GM15510 (cell line): ENCODE results near the gene STAT4.

Experiments
- POLR2A ChIP-seq: IDR thresholded peaks from 3 replicates; pipeline ENCODE4 v1.6.1; 2011; ENCODE audit warnings: borderline replicate concordance; ENCODE audit not compliant: insufficient read length; ENCODE audit errors: extremely low read depth

STAT4 gene, protein sequence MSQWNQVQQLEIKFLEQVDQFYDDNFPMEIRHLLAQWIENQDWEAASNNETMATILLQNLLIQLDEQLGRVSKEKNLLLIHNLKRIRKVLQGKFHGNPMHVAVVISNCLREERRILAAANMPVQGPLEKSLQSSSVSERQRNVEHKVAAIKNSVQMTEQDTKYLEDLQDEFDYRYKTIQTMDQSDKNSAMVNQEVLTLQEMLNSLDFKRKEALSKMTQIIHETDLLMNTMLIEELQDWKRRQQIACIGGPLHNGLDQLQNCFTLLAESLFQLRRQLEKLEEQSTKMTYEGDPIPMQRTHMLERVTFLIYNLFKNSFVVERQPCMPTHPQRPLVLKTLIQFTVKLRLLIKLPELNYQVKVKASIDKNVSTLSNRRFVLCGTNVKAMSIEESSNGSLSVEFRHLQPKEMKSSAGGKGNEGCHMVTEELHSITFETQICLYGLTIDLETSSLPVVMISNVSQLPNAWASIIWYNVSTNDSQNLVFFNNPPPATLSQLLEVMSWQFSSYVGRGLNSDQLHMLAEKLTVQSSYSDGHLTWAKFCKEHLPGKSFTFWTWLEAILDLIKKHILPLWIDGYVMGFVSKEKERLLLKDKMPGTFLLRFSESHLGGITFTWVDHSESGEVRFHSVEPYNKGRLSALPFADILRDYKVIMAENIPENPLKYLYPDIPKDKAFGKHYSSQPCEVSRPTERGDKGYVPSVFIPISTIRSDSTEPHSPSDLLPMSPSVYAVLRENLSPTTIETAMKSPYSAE

DNA sequence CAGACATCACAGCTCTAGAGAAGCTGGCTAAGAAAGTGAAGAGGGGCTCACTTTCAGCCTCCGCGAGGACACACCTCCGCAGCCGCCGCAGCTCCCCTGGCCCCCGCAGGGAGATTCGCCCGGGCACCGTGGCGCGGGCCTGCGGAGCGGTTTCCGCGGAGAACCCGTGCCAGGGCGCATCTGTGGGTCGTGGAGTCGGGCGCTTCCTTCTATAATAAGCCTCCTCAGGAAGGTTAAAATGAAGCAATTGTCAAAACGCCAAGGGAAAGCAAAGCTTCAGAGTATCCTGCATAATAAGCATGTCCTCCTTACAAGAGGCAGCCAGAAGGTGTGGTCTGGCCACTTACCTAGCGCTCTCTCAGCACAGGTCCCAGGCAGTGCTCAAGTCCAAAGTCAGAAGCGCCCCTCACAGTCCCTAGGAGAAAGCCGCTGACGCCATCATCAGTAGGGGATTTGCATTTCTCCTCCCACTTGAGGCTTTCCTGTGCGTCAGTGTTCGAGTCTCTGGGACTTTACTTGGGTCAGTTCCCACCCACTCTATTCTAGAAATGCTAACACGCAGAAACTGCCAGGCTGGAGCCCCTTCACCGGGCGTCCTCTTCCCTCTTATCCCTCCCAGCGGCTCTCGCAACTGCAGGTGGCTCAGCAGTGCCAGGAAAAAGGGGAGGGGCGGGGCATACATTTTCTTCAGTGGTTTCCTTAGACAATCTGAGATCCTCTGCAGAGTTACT, at the start of gene STAT4:
Gene STAT4 (minus strand): TSS at position 395 of the 731 bp plus-strand sequence. CDS start 2,791 bp downstream, outside the sequence.
- peak; percentile 50 for TF ChIP-seq POLR2A

DNA sequence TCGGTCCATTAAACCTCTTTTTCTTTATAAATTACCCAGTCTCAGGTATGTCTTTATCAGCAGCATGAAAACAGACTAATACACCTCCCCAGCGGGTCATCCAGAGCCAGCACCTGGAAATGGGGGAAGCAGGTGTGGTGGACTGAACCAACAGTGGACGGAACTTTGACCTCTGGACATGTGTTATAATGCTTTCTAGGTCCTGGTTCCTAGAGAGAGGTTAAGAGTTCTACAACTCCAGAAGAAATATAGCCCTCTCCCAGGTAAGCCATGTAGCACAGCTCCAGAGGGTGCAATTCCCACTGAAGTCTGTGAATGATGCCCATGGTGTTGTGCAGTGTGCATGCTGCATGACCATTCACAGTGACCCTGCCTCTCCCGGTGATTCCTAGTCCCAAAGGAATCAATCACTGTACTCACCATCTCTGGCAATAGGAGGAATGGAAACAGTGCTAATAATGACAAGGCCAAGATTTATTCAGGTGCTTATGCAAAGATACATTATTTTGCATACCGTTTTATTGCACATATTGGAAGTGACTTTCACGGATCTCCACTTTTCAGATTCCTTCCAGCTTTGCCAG, 49.2 kb upstream of the STAT4 start:
- TF ChIP-seq POLR2A, result no peak

DNA sequence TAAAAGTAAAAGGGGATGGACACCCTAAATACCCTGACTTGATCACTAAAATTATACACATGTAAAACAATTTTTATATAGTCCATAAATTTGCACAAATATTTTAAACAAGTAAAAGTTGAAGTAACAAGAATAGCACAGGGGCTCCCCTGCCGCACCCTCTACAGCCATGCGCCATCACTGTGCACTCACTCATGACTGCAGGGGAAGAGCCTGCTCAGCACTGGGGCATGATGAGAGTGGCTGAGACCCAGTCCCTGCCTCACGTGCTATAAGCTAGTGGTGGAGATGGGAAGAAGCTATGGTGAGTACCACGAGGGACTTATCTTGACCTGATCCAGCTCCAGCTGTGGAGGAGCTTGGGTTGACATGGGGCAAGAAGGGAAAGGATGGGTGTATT, 47.5 kb upstream of the STAT4 start:
- no peak for TF ChIP-seq POLR2A

DNA sequence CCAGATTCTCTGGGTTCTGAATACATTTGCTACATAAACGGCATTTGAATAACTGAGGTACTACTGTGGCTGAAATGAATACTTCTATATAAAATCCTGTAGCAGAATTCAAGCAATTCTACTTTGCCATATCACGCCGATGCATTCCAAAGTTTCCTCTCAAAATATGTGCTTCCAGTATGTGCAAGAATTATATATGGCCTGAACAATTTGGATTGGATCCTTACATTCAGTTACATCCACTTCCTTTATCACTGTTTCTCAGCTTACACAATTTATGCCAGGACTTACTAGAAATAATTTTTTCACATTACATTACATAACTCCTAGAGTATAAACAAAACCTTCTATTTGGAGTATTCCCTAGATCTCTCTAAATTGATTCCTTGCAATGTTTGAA, 46.3 kb upstream of the STAT4 start:
- TF ChIP-seq POLR2A, result no peak

DNA sequence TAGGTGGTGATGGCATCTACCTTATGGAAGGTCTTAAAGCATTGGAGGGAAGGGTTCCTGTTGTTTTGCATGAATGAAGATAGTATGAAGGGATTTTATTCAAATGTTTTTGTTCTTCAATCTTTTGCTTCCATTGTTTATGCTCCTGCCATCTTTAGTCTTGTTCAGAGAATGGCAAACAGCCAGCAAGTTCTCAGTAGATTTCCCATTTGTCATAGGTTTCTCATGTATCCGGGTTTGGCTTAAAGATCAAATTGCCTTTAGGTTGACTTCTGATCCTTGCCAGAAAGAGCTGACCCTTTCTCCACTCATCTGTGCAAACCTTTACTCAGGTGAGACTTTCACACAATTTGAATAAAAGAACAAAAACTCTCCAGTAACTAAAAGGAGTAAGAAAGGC, 44.2 kb upstream of the STAT4 start:
- TF ChIP-seq POLR2A, result no peak

DNA sequence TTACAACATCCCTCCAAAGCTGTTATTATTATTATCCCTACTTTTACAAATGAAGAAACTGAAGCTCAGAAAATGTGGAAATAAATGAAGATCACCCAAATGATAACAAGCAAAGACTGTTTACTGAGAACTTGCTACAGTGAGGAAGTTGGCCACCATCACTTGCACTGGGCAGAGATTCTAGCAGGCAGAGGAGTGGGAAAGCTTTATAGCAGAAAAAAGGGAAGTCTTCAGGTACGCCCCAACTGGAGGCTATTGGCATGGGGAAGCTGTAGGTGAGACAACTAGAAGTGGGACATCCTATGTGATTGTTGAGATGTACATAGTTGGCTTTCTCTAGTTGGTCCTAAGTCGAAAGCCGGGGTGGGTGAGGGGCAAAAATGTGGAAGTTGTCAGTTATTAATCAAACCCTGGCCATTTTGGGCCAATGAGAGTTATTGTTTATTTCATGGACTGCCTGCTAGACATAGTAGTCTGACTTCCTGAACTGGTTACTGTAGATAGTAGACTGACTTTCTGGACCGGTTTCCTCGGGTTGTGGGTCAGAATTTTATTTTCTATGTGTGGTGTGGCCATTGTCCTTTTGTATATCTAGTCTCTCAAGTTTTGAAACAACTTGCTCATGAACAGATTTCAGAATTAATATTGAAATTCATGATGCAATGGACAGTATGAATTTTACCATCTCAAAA, 40.2 kb upstream of the STAT4 start:
- no peak for TF ChIP-seq POLR2A

DNA sequence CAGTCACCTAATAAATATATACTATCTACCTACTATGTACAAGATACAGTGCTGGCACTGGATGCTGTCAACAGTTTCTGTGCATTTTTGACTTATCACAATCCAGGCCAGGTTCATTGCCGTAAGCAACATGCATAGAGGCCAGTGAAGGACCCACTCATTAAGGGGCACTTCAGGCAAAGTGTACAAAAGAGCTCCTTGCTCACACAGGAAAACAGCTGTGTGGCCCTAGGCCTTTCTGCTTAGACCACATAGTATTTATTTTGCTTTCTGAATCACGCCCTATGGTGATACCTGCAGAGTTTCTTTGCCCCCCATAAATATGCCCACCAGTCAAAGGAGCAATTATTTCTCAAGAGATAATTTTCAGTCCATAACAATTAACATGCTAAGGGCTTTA, 39.6 kb upstream of the STAT4 start:
- TF ChIP-seq POLR2A, result no peak

DNA sequence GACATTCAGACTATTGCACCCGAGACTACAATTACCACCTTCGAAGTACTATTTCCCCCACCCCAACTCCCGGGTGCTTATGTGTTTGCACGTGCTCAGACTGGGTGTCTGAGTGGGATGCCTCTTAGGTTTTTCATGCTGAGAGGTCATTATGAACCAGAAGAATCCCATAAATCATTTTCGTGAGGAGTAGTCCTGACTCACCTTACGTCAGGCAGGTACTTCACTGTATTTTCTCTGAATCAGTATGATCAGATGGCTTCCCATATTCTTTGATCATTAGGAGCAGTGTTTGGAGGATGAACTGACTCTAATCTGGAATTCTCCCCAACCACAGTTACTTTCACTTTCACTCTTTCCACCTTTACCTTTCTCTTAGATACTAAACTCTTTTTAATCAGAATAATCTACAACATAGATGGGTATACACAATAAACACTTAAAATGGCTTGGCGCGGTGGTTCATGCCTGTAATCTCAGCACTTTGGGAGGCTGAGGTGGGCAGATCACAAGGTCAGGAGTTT, 38.4 kb upstream of the STAT4 start:
- TF ChIP-seq POLR2A, result no peak

DNA sequence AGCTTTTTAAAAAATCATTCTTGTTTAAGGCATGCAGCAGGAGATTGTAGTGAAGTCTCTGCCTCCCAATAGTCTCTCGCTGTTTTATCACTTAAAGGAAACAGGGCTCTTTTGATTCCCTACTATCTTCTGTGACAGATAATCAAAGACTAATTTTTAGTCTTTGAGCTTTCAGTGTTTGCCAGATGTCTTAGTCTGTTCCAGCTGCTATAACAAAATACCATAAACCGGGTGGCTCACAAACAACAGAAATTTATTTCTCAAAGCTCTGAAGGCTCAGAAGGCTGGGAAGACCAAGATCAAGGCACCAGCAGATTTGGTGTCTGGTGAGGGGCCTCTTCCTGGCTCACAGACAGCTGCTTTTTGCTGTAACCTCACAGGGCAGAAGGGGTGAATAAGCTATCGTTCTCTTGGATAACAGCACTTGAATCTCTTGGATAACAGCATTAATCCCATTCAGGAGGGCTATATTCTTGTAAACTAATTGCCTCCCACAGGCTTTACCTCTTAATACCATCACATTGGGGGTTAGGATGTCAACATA, 37.8 kb upstream of the STAT4 start:
- TF ChIP-seq POLR2A, result no peak

DNA sequence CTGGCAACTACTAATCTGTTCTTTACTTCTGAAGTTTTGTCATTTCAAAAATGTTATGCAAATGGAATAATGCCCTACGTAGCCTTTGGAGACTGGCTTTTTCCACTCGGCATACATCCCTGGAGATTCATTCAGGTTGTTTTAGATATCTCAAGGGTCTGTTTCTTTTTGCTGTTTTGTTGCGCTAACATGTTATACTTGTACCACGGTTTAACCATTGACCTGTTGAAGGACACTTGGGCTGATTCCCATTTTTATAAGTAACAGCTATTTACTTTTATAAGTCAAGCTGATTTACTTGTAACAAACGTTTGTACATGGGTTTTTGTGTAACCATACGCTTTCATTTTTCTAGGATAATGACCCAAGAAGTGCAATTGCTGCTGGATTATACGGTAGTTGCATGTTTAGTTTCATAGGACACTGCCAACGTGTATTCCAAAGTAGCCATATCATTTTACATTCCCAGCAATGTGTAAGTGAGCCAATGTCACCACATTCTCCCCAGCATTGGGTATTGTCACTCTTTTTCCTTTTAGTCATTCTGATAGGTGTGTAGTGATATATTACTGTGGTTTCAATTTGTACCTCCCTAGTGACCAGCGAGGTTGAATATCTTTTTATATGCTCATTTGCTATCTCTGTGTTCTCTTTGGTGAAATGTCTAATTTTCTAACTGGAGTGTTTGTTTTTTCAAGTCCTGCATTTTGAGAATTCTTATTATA, 36.5 kb upstream of the STAT4 start:
- no peak for TF ChIP-seq POLR2A

DNA sequence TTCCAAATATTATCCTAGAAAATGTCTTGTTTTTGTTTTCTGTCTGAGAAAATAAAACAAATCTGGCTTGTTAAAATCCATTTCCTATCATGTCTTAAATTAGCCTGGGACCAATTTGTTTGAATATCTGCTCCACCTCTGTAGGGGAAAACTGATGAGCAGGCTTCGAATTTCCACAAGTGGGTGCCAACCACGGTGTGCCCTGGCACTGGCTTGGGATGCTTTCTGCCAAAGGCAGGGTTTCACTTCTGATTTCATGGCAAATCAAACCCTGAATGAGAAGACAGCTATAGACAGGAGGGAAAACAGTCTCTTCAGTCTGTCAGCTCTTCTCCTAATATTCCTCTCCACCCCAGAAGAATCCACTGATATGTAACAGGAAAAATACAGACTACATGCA, 33.7 kb upstream of the STAT4 start:
- no peak for TF ChIP-seq POLR2A

DNA sequence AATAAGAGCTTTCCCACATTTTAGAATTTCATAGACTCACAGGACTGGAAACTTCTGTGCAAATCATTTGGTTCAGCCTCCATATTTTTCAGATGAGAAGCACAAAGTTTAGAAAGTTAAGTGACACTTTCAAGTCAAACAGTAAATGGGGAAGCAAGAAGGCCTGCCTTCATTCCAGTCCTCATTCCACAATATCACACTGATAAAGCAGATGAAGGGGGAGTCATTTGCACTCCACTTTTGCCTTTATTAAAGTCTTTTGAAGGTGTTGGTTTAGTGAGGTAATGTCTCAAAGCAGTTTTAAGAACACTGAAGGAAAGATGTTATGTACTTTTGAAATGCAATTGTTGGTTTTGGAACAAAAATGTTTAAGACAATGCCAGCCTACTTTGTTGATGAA, 32.7 kb upstream of the STAT4 start:
- no peak for TF ChIP-seq POLR2A

DNA sequence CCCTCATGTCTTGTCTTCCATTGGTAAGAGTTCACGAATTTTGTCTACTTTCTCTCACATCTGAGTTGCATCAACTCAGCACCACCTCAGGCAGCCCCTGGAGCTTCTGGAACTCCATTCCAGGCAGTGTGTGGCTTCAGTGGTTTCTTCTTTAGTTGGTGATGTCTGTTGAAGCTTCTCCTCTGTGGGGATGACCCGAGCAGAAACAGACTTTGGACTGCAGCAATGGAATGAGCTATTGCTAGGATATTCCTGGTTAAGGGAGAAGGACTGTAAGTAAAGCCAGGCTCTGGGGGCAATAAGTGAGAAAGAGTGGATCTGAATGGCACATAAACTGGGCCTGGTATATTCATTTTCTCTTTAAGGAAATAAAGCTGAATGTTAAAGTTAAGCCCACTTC, 32.3 kb upstream of the STAT4 start:
- no peak for TF ChIP-seq POLR2A
